GM18520 (cell line): ENCODE measurements around the gene TPP1.

Experiments used
- ATAC-seq: cut with Tn5 transposase; IDR thresholded peaks from one replicate; pipeline ENCODE4 v1.9.1; 2021; ENCODE audit not compliant: unreplicated experiment

The TPP1 gene

DNA sequence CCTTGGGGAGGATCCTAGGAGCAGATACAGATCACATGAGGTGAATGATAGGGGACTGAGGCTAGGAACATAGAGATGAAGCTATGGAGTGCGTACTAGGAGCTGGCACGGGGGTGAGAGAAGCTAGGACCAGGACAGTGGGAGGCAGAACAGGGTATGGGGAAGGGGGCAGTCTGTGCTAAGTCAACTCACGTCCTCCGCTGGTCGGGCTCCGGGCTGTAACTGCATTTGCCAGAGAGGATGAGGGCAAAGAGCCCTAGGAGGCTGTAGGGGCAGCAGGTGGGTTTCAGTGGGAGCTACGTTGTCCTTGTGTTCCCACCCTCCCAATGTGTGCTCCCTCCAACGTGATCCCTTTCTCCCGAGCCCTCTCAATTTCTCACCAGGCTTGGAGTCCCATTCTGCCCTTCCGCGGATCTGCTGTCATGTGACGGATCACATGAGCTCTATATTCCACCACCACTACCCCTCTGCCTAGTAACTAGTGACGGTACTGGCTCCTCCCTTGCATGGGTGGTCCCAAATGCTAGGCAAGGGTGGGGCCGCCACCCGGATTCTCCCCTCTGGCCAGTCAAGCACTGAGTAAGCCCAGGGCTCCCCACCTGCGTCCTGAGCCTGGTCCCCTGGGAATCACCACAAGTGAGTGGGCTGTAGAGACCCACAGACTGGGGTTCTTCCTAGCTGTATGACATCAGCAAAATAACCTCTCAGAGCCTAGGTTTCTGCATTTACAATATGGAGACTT is at the start of gene TPP1:
TPP1 (minus strand) TSS at position 419 of the 742 bp plus-strand sequence; CDS start at position 397, 22 bp downstream.
- ATAC-seq, result peak; percentile 97

GRCh38 chr11:6667733-6668374 is 48.6 kb upstream of the TPP1 start:
- ATAC-seq, result peak; percentile 60

DNA sequence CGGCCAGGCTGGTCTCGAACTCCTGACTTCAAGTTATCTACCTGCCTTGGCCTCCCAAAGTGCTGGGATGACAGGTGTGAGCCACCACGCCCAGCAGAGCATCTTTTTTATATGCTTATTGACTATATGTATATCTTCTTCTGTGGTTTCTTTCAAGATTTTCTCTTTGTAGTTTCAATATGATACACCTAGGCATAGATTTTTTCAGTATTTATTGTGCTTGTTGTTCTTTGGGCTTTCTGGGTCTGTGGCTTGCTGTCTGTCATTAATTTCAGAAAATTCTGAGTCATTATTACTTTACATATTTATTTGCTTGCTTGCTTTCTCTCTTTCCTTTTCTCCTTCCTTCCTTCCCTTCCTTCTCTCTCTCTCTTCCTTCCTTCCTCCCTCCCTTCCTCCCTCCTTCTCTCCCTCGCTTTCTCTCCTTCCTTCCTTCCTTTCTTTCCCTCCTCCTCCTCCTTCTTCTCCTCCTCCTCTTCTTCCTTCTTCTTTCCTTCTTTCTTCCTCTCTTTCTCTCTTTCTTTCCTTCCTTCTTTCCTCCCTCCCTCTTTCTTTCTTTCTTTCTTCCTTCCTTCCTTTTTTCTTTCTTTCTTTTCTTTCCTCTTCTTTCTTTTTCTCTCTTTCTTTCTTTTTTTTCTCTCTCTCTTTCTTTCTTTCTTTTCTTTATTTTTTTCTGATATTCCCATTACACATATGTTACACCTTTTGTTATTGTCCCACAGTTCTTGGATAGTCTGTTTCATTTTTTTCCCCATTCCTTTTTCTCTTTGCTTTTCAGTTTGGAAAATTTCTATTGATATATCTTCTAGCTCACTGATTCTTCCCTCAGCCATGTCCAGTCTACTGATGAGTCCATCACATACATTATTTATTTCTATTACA is 47.3 kb upstream of the TPP1 start:
- ATAC-seq, result no peak

DNA sequence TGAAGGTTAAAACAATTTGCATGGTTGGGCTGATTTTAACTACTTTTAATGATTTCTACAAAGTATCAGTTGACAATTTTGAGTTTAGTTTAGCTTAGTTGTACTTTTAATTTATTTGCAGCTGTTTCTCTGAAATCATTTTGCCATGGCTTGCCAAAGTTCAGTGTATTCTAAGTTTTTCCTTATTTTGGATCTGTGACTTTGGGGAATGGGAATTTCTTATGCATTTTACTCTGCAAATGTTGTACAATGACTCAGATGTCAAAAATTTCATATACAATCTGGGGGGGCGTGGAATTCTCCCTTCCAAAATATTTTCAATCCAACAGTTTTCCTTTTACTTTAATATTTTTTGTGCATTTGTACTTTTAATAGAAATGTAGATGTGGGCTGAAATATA is 45.3 kb upstream of the TPP1 start:
- no peak for ATAC-seq

DNA sequence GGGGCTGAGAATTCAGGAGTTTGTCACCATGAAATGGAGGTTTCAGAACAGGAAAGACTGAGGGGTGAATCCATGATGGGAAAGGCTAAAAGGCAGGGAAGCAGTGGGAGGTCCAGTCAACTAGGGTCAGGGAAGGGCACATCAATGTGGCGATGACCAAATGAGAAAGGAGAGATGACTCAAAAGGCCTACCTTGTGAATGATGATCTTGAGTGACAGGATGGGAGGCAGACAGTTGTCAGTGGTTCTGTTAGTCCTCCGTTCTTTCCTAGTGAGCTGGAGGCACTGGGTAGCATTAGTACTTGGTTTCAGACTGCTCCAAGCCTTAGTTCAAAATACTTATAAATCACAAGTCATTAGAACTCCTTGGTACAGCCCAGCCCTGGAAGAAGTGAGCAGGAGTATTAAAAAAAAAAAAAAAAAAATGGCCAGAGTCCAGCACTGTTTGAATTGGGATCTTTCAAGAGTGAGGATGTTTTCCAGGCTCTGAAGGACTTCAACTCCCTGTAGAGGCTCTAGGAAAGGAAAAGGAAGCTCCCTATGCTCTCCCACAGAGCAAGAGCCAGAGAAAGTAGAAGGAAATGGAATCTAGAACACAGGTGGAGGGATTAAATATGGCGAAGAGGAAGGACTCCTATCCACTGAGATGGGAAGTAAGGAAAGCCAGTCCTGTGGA is 44.7 kb upstream of the TPP1 start:
- ATAC-seq, result no peak

GRCh38 chr11:6660712-6661111 is 41.5 kb upstream of the TPP1 start:
- ATAC-seq, result no peak

DNA sequence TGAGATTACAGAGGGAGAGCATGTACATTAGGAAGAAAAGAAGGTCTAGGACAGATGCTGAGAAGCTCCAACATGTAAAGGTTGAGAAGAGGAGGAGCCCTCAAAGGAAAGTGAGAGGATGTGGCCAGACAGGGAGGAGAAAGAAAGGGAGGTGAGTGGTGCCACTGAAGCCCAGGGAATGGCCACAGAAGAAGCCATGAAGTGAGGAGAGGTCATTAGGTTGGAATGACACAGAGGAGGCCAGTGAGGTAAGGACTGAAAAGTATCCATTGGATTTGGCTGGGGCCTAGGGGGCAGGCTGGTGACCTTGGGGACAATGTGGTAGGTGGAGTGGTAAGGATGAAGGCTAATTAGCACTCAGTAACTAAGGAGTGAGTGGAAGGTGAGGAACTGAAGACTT is 39.4 kb upstream of the TPP1 start:
- no peak for ATAC-seq

DNA sequence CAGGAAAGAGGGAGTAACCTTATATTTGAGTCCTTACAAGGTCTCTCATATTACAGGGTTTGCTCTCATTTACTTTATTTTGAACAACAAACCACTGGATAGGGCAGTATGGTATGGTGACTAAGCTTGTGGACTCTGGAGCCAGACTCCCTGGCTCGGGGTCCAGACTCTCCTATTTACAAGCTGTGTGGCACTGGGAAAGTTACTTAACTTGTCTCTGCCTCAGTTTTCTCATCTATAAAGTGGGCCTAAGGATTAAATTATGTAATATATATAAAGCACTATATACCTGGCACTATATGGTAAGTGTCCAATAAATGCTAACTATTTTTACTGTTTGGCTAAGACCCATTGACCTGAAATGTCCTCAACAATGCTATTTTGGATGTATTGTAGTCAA is 38.1 kb upstream of the TPP1 start:
- ATAC-seq, result no peak

GRCh38 chr11:6656936-6657335 is 37.7 kb upstream of the TPP1 start:
- ATAC-seq, result no peak

DNA sequence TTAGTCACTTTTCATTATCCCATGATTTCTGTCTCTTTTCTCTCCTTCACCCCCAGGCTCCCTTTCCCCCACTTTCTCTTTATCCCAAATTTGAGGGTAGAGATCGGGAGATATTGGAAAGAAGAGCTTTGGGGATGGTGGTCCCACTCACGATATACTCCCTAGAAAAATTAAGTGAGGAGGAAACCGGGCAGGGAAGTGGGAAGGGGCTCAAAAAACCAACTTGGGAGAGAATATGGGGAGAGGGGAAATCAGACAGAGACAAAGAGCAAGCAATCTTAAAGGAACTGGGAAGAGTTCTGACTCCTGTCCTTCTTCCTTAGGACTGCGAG is 37.3 kb upstream of the TPP1 start:
- no peak for ATAC-seq

DNA sequence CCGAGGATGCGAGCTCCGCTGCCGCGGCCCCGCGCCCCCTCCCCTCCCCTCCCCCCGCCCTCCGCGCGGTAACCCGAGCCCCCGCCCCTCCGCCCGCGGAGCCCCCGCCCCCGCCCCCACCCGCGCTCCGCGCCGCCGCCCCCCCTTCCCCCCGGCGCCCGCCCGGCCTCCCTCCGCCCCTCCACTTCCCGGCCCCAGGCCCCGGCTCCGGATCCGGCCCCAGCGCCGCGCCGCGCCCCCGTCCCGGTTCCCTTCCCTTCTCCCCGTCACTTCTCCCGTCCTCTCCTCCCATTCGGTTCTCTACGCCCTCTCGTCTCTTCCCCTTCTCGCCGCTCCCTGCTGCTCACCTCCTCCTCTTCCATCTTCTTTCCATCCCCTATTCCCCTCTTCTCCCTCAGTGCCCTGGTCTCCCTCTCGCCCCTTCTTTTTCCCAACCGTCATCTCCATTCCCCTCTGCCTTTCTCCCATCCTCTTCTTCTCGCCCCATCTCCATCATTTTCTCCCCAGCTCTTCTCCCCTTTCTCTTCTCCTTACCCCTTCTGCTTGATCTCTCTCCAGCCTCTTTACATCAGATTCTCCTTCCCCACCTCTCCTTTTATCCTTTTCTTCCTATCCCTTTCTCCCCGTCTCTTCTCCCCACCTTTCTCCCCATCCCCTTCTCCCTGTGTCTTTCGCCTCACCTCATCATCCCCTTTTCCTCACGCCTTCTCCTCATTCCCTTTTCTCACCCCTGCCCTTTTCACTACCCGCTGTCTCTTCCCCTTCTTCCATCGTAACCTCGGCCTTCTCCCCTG is 36.8 kb upstream of the TPP1 start, which contains the start of gene DCHS1:
DCHS1 (minus strand) TSS at position 20 of the 794 bp plus-strand sequence. CDS start 14,196 bp downstream, outside the sequence.
- no peak for ATAC-seq

GRCh38 chr11:6655020-6655789 is 36.0 kb upstream of the TPP1 start:
- no peak for ATAC-seq

GRCh38 chr11:6654281-6655019 is 35.2 kb upstream of the TPP1 start:
- no peak for ATAC-seq

DNA sequence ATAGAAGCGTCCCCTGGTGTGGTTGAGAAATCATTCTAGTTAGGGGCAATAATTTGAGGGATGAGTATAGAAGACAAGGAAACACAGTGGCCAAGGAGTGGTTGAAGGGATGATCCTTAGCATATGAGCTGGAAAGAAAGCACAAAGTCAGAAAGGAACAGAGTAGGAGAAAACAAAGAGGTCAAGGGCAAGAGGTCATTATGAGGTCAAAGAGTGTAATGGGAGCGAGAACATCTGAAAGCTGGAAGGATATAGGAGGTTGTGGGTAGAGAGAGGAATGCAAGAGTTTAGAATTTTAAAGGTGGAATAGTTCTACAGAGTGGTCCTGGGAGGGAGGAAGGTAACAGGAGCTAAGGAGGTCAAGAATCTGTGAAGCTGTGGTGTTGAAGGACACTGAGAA is 34.4 kb upstream of the TPP1 start:
- ATAC-seq, result no peak

DNA sequence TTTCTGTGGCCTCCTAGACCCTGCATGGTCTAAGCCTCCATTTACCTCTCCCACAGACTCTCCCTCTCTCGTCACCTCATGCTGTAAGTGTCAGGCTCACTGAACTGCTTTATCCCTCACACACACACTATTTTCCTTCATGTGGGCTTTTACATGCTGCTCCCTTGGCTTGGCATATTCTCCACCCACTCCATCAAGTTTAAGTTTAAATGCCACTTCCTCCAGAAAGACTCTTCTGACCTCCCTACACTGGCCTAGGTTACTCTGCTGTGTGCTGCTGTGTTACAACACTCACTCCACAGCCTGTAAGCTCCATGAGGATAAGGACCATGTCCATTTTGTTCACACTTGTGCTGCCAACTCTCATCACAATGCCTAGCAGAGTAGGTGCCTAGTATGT is 33.9 kb upstream of the TPP1 start:
- no peak for ATAC-seq

GRCh38 chr11:6652182-6652581 is 33.0 kb upstream of the TPP1 start:
- ATAC-seq, result no peak

DNA sequence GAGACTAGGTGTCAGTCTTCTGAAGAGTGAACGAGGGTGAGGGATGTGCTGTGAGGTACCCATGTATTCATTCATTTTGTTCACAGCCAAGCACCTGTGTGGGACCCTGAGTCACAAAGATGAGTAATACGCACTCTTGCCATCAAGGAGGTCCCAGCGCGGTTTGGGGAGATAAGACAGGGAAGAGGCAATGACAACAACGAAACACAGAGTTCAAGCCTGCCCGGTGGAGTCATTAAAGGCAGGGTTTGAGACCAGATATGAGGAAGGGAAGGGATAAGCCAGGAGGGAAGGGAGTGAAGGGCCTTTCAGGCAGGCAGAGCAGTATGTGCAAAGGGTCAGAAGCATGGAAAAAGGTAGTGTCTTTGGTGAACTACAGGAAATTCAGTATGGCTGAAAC is 31.8 kb upstream of the TPP1 start:
- ATAC-seq, result no peak

GRCh38 chr11:6650104-6650503 is 30.9 kb upstream of the TPP1 start:
- no peak for ATAC-seq

DNA sequence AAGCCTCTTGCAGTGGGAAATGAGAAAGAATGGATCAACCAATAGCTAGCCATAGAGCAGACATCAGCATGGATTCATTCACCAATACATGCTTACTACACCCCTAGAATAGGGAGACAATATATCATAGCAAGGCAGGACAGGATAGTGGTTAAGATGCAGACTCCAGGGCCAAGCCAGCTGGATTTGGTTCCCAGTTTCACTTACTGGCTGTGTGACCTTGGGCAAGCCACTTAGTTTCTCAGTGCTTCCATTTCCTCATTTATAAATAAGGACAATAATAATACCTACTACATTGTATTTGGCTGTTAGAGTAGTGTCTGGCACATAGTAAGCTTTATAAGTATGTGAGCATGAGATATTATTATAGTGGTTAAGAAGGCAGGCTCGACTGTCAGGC is 29.3 kb upstream of the TPP1 start:
- ATAC-seq, result no peak
